ENCODE data around the gene RBM5. TPM values are rescaled to one million over a fixed set of nuclear protein-coding genes. Genes with fewer than 3 reads are reported as not detected.

The RBM5 gene
- total and polyA plus RNA-seq, 2 experiments from 2014 or later = 44.9 to 111 TPM

- H3K9me3 Mint-ChIP-seq = no peaks in the 10 kb centered on the region
- Histone ChIP-seq H3K27ac (ENCODE audit: low read depth) (no peak overlapping the region), H3K4me2 (no peak overlapping the region), H3K9me2 (ENCODE audit: insufficient read depth) (no peaks in the 10 kb centered on the region), H3K4me3 (no peak overlapping the region), H3K36me3 (ENCODE audit: insufficient read depth) (peaks cover 53% of the 10 kb centered on the region), H3K79me2 (replicated peaks; ENCODE audit: insufficient read depth) (no peaks in the 10 kb centered on the region), H3K27me3 (ENCODE audit: insufficient read depth) (no peaks in the 10 kb centered on the region), H3K4me1 (ENCODE audit: insufficient read depth) (no peaks in the 10 kb centered on the region), H4K20me1 (replicated peaks; ENCODE audit: insufficient read depth) (no peaks in the 10 kb centered on the region; the same call in 1 of the 2 replicates), H3F3A (replicated peaks; ENCODE audit: low read depth) (peaks cover 4% of the 10 kb centered on the region), H2AFZ (no peak overlapping the region)
- H3K4me3 Mint-ChIP-seq = no peak overlapping the region
- no peak for TF ChIP-seq JUNB (IDR thresholded peaks at IDR 0.05; ENCODE audit: unreplicated experiment)
- TF ChIP-seq CTCF (conservative IDR thresholded peaks at IDR 0.05; ENCODE audit: low read depth in 2 of 2) = no peak
- TF ChIP-seq EZH2 (IDR thresholded peaks at IDR 0.05; ENCODE audit: low read depth, unreplicated experiment) = no peak
- TF ChIP-seq EZH2phosphoT487 (IDR thresholded peaks at IDR 0.05; ENCODE audit: unreplicated experiment) = no peak
- no peak for TF ChIP-seq POLR2AphosphoS5 (IDR thresholded peaks at IDR 0.05; ENCODE audit: low read depth)
- no peak for TF ChIP-seq STAT1 (IDR thresholded peaks at IDR 0.05; ENCODE audit: unreplicated experiment)
- H3K27me3 Mint-ChIP-seq (ENCODE audit: insufficient read depth, low read depth, poor library complexity) = peaks cover 2% of the 10 kb centered on the region
- DNase-seq (ENCODE audit: low spot score) (no peak), ATAC-seq (no peak)
- peaks cover 68% of the 10 kb centered on the region for H3K36me3 Mint-ChIP-seq (ENCODE audit: low read depth)
- H3K27ac Mint-ChIP-seq = no peak overlapping the region
- H3K4me1 Mint-ChIP-seq = no peaks in the 10 kb centered on the region
These were observed 20.6 kb upstream of the RBM5 start for GRCh38 chr3:50068134-50068533.

GRCh38 chr3:50078091-50078490 lies 10.6 kb upstream of the RBM5 start:
- H3K9me2 ChIP-seq (ENCODE audit: insufficient read depth) = no peaks in the 10 kb centered on the region
- H3K4me1 ChIP-seq (ENCODE audit: insufficient read depth) = no peaks in the 10 kb centered on the region
- H3F3A ChIP-seq (replicated peaks; ENCODE audit: low read depth) = 0 out of 2 replicates have a peak, but pooled peaks cover 2% of the 10 kb centered on the region
- ATAC-seq = no peak
- Mint-ChIP-seq H3K4me1 (no peaks in the 10 kb centered on the region), H3K4me3 (no peak overlapping the region), H3K9me3 (peaks cover 2% of the 10 kb centered on the region; the same call in 1 of the 3 replicates), H3K27ac (no peak overlapping the region), H3K27me3 (ENCODE audit: insufficient read depth, low read depth, poor library complexity) (peaks cover 7% of the 10 kb centered on the region), H3K36me3 (ENCODE audit: low read depth) (peaks cover 33% of the 10 kb centered on the region)
- no peak for TF ChIP-seq ZNF462 (CRISPR knock-in tag; IDR thresholded peaks at IDR 0.05)
- no peak for TF ChIP-seq NANOG (IDR thresholded peaks at IDR 0.05; ENCODE audit: borderline replicate concordance)
- H3K79me2 ChIP-seq (replicated peaks; ENCODE audit: insufficient read depth) = no peaks in the 10 kb centered on the region
- no peak for DNase-seq (ENCODE audit: low spot score)
- no peak overlapping the region for H2AFZ ChIP-seq
- no peaks in the 10 kb centered on the region for H3K27me3 ChIP-seq (ENCODE audit: insufficient read depth)
- H3K4me3 ChIP-seq = no peak overlapping the region
- H3K4me2 ChIP-seq = no peak overlapping the region
- no peak overlapping the region for H3K27ac ChIP-seq (ENCODE audit: low read depth)
- H4K20me1 ChIP-seq (replicated peaks; ENCODE audit: insufficient read depth) = 0 out of 2 replicates have a peak, but pooled peaks cover 6% of the 10 kb centered on the region
- H3K36me3 ChIP-seq (ENCODE audit: insufficient read depth) = peaks cover 18% of the 10 kb centered on the region
